Esophagus mucosa (tissue), 1 donor: Measurements from ENCODE around the gene AMH. TPM values are rescaled to one million over a fixed set of nuclear protein-coding genes. Genes with fewer than 3 reads are reported as not detected.

Experiments
- ATAC-seq: fragments of 200-7000 bp; cut with Tn5 transposase; one replicate; pipeline ENCODE4 v1.9.1; 2020
- total RNA-seq: library from RNA; stranded (reverse); gene quantifications from one replicate; pipeline ENCODE4 v1.2.4, GENCODE V29; 2023
- donor health status: DM: yes; HTN: yes; CAD: no.

Gene AMH
- total RNA-seq, 1 donor from 2014 or later: 0.56 TPM

DNA sequence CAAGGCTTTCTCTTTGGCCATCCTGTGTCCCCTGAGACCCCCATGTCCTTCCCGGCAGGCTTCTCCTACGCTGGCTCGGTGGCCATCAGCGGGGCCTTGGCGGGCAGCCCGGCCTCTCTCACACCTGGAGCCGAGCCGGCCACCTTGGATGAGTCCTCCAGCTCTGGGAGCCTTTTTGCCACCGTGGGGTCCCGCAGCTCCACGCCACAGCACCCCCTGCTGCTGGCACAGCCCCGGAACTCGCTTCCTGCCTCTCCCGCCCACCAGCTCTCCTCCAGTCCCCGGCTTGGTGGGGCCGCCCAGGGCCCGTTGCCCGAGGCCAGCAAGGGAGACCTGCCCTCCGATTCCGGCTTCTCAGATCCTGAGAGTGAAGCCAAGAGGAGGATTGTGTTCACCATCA, 27.2 kb upstream of the AMH start:
- no peak for ATAC-seq

DNA sequence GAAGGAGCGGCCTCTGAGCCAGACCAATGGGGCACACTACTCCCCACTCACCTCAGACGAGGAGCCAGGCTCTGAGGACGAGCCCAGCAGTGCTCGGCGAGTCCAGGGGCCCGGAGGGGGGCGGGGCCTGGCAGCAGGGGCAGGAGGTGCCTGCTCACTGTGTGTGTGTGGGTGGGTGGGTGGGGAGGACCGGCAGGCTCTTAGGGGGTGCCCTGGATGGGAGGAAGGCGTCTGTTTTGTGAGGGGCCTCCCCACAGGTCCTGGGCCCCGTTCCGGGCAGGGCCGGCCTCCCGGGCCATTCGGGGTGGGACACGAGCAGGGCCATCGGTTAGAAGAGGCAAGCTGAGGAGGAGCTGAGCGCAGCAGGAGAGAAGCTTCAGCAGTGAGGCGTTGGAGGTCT, 25.7 kb upstream of the AMH start:
- no peak for ATAC-seq

DNA sequence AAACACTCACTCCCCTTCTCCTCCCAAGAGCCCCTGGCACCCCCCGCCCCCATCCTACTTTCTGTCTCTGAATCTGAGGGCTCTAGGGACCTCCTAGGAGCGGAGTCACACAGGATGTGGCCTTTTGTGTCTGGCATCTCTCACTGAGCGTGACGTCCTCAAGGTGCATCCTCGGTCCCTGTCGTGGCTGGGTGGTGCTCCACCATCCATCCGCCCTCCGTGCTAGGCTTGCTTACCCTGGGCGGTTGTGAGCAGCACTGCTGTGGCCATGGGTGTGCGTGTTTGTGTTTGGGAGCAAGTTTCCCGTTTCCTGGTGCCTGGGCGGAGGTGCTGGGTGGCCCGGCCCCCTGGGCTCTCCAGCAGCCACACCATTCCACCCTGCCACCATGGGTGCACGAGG, 25.2 kb upstream of the AMH start:
- ATAC-seq: peak; percentile 17

DNA sequence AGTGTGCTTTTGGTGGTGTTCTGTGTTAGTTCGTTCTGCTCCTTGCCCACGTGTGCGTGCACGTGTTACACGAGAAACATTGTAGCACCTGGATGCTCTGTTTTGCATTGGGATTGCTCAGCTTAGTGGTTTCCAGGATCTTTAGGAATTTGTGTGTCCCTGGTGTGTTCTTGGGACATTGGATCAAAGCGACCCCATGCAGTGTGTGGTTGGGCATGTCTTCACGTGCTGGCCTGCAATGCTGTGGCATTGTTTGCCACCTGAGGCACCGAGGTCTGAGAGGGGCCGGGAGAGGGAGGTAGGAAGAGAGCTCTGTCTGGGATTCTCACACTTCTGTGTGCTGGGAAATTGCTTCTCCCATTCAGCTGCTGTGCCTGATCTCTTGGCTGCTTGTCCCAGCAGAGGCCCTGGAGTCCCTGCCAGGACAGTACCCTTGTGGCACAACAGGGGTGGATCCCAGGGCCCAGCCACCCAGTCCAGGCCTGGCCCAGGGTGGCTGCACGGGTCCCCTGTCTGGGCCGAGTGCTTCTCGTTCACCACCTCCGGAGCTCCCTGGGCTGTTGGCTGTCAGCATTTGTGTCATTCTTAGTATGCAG, 24.3 kb upstream of the AMH start:
- no peak for ATAC-seq

DNA sequence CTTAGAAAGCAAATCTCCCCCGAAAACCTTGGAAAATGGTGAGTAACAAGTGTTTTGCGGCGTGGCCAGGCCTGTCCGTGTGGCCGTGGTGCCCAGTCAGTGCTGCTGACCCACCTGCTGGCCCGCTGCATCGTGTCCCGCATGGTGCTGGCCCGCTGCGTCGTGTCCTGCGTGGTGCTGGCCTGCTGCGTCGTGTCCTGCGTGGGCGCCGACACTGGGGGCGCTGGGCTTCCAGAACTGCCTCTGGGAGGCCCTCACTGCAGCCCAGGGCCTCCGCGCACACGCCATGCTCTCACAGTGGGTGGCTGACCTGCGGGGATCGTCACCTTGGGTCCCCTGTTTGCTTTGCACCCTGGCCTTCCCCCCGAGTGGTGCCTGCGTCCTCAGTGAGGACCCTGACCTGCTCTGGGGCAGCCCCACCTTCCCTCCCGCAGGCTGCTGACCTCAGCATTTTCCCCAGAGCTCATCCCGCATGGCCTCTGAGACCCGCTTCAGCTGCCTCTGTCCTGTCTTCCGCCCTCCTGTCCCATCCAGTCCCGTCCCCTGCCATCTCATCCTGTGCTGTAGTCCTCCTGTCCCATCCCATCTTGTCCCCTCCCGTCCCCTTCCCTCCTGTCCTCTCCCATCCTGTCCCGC, 23.6 kb upstream of the AMH start:
- ATAC-seq: no peak

DNA sequence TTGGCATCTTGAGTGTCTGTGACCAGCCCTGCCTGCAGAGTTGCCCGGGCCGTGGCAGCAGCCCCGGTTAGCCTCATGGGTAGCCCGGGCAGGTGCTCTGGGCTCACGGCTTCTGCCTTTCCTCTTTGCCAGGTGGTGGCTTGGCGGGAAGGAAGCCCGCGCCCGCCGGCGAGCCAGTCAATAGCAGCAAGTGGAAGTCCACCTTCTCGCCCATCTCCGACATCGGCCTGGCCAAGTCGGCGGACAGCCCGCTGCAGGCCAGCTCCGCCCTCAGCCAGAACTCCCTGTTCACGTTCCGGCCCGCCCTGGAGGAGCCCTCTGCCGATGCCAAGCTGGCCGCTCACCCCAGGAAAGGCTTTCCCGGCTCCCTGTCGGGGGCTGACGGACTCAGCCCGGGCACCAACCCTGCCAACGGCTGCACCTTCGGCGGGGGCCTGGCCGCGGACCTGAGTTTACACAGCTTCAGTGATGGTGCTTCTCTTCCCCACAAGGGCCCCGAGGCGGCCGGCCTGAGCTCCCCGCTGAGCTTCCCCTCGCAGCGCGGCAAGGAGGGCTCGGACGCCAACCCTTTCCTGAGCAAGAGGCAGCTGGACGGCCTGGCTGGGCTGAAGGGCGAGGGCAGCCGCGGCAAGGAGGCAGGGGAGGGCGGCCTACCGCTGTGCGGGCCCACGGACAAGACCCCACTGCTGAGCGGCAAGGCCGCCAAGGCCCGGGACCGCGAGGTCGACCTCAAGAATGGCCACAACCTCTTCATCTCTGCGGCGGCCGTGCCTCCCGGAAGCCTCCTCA, 22.9 kb upstream of the AMH start:
- ATAC-seq: no peak

DNA sequence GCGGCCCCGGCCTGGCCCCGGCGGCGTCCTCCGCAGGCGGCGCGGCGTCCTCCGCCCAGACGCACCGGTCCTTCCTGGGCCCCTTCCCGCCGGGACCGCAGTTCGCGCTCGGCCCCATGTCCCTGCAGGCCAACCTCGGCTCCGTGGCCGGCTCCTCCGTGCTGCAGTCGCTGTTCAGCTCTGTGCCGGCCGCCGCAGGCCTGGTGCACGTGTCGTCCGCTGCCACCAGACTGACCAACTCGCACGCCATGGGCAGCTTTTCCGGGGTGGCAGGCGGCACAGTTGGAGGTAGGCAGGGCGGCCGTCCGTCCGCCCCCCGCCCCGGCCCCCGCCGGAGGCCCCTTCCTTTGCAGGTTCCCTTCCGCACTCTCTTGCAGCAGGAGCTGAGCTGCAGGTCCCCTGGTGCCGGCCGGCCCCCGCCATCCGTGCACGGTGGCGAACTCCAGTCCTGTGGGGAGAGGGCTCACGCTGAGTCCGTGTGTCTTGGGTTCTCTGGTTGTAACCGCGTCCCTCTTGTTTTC, 22.2 kb upstream of the AMH start:
- ATAC-seq: no peak

DNA sequence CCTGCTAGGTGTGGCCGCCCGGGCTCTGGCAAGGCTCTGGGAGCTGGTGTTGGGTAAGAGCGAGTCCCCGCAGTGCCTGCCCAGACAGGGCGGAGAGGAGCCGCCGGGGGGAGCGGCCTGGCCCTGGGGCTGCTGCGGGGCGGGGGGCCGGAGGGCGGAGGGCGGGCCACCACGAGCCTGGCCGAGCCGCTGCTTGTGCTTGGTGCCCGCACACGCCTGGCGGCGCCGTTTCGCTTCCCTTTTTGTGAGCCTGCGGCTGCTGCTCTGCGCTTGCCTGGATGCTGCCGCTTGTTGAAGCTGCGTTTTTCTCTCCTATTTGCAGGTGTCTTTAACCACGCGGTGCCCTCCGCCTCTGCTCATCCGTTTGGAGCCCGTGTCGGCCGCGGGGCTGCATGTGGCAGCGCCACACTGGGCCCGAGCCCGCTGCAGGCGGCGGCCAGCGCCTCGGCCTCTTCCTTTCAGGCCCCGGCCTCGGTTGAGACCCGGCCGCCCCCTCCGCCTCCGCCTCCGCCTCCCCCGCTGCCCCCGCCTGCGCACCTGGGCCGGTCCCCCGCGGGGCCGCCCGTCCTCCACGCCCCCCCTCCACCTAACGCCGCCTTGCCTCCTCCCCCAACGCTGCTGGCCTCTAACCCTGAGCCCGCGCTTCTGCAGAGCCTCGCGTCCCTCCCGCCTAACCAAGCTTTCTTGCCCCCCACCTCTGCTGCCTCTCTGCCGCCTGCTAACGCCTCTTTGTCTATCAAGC, 21.5 kb upstream of the AMH start:
- peak; percentile 67 for ATAC-seq

DNA sequence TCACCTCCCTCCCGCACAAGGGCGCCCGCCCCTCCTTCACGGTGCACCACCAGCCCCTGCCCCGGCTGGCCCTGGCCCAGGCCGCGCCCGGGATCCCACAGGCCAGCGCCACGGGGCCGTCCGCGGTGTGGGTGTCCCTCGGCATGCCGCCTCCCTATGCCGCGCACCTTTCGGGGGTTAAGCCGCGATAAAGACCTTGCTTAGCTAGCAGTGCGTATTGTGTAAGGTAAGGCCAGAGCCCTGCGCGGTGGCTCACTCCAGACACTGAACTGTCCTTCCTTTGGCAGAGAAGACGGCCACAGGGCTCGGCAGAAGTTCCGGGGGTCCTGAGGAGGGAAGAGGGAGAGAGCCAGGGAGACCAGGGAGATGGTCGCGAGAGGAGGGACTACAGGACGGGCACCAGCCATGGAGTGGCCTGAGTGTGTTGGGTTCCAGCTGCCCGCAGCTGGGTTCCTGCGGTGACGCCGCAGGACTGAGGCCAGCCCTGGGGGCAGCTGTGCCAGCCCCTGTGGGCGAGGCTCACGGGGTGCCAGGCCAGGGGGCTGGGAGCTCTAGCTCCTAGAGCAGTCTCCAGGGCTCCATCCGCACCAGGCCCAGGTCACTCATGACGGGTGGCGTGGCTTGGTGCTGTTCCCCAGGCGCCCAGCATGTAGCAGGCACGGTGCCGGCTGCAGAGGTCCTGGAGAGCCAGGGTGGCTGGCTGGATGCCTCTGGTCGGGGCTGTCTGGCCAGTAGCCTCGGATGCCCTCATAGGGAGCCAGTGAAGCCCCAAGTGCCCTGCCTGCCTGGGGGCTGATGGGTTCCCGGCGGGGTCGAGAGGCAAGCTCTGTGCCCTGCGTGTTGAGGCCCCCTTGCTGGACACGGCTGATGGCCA, 20.7 kb upstream of the AMH start:
- ATAC-seq: no peak

DNA sequence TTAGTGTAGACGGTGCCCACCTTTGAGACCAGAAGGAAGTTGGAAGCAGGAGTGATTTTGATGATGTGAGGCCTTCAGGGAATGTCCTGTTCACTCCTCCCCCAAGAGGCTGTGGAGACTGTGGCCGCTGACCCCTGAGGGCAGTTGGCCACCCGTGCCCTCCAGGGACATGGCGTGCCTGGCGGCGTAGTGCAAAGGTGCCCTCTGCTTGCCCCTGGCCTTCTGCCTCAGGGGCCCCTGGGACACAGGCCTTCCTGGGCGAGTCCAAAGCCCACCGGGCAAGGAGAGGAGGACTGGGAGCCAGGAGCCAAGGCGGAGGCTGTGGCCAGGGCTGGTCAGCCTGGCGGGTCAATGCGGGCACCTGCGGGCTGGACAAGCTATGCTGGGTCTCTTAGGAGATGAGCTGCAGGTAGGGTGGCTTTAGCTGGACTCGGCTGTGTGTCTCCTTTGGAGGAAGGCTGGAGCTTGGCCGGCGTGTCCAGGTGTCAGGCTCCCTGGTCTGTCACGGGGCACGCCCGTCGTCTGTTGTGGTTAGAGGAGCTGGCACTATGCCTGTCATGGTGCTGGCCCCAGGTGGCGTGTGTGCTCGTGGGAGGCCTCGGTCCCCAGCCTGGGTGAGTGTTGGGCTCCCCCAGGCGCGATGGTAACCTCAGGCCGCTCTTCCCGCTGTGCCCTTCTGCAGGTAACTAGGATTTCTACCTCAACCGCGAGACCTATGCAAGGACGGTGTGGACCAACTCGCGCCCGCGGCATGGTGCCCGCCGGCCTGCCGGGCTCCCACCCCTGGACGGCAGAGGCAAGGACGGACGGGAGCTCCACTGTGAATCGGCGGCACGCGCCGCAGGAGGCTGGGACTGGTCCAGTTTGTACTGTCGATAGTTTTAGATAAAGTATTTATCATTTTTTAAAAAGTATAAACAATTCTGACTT, 19.8 kb upstream of the AMH start:
- ATAC-seq: no peak

DNA sequence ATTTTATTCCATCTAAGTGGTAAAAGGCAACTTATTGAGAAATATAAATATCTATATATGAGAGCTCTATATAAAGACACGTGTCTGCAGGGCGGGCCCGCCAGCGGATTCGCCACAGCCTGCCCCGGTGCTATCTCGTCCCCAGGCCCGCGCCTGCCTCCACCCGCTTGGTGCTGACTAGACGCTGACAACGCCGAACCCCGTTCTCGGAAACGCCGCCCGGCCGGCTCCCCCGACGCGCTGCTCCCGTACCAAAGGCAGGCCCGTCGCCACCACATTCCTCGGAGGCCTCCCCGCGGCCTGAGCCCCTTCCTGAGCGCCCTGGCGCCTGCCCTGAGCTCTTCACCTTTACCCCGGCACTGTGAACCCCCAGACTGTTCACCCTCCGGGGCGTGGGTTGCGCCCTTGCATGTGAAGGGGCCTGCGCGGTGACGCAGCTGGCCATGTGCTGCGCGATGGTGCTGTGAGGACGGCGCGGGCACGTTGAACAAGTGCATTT, 19.0 kb upstream of the AMH start:
- ATAC-seq: no peak

DNA sequence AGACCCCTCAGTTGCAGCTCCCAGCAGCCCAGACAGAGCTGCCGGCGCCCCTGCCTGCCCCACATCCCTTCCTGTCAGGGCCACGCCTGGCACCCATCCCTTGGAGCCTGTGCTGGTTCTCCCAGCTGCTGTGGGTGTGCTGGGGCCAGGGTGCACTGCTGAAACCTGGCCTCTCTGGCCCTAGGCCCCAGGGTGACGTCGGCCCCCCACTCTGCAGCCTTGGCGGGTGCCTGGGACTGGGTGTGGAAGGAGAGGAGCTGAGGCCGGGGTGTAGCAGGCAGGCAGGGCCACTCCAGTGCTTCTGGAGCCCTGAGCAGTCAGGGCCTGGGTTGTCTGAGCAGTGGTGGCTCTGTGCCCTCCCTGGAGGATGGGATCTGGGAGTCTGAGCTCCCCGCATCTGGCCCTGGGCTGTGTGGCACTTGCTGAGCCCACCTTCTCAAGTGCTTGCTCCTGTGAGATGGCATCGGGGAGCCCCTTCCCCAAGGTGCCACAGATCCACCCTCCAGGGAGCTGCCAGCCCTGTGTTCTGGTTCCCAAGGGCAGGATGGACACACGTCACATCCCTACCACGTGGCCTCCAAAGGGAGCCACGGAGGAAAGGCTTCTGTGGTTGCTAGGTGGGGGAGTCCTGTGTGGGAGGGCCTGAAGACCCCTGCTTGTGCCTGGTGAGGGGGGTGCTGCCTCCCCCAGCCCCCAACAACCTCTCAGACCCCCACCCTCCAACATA, 18.2 kb upstream of the AMH start:
- peak; percentile 1 for ATAC-seq

DNA sequence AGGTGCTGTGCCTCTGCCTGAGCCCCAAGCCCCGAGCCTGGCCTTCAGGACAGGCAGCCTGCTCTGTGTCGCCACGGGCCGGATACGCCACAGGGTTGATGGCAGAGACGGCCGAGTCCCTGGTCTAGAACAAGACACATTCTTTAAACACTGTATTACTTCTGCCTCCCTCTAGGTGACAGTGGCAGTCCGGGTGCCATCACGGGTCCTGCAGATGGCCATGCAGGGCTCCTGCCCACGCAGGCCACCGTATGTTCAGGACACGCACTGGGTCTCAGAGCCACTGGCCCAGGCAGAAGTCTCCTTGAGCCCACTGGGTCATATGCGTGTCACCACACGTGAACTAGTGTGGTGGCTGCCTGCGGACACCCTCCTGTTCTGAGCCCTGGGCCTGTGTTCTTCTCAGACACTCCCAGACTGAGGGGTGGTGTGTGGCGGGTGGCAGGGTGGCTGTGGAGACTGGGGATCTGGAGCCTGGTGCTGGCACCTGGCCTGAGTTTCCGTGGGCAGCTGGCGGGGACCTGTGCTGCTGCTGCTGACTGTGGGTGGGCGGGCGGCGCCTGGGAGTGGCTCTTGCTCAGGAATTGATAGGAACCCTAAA, 17.4 kb upstream of the AMH start:
- ATAC-seq: no peak

DNA sequence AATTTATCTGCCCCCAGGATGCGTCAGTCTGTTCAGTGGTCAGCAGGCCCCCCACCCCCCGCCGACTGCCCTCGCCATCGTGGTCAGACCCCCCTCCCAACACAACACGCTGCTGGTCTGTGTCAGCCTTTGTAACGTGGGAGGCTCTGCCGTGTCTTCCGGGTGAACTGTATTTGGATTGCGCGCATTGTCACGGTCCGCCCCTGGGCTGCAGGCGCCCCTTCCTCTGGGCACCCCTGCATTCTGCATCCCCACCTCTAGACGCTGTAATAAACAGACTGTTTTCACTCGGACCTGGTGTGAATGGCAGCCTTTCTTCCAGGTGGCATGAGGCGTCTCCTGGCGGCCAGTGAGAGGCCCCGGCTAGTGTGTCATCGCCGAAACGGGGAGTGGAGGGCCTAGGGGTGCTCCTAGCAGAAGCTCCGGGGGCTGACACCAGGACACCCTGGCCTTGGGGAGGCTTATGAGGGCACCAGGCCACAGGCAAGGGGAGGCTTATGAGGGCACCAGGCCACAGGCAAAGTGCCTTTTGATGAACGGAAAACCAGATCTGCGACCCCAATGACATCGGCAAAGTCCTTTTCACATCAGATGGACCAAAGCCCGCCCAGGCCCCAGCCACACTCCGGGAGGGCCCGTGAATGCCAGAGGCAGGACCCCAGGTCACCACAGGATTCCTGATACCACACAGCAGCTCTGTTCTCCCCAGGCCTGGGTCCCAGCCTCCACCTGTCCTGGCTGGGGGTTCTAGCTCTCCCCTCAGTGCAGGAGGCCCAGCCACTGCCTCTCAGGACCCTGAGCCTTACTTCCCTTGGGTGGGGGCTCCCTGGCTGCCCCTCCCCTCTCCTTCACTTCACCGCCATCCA, 16.6 kb upstream of the AMH start:
- ATAC-seq: no peak

DNA sequence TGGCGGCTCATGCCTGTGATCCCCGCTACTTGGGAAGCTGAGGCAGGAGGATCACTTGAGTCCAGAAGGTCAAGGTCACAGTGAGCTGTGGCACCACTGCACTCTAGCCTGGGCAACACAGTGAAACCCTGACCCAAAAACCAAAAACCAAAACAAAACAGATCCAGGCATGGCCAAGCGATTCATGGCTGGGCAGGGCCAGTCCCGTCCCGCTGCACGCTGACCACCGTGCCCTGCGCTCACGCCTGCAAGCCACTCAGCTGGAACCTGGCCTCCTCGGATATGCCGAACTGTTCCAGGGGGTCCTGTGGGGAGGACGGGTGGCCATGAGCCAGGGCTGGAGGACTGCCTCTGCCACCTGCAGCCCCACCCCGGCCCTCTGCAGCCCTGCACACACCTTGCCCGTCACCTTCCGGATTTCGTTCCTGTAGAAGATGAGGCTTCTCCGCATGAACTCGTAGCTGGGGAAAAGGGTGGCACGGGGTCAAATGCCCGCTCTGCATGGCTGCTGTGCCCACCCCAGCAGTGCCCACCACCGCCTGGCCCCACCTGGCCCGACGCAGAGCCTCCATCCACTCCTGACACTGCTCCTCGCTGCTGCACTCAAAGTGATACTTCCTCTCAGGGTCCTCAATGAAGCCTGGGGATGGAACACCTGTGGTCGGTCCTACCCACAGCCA, 15.4 kb upstream of the AMH start:
- ATAC-seq: no peak

DNA sequence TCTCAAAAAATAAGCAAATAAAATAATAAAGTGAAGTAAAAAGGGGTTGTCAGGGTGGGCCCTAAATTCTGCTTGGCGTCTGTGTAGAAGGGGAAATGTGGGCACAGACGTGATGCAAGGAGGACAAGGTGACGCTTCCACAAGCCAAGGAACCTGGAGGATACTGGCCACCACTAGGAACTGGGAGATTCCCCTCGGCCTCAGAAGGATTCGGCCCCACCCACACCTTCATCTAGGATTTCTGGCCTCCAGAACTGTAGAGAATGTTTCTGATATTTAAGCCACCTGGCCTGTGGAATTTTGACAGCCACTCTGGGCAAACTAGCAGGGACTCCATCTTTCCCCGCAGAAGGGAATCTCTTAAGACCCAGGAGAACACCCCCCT, 14.1 kb upstream of the AMH start:
- ATAC-seq: no peak

DNA sequence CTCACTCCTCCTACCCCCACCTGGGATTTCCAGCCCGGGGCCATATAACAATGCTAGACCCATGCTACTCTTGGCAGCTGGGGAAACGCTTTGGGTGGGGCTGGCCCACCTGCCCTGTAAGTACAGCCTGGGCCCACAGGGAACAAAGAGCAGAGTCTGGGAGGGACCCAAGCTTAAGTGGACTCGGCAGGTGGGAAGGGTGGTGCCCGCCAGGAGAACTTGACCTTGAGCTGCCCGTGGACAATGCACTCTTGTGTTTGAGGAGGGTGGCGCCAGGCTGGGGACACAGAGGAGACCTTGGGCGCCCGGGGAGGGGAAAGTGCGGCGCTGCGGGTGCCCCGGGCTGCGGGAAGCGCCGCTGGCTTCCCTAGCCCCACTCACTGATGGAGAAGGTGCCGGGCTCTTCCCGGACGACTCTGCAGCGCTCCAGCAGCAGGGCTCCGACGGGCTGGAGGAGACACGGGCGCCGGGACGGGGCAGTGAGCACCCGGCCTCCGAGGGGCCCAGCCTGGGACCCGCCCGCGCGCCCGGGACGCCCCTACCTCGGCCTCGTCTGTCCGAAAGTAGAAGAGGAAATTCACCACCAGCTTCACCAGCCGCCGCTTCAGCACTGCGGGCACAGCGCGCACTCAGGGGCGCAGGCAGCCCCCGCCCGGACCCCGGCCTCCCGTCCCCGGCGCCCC, 13.6 kb upstream of the AMH start:
- peak; percentile 2 for ATAC-seq

DNA sequence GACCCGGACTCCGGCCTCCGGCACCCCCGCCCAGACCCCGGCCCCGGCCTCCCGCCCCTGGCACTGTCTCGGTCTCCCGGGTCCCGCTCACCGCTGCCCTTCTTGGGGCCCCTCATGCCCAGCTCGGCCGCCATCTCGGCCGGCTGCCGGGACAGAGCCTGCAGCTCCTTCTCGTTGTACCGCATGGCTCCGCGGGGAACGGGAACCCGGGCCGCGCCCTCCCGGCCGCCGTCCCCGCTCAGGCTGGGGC, 13.1 kb upstream of the AMH start:
- ATAC-seq: no peak
